GM21825 (cell line): Measurements from ENCODE around the gene PHF2.

Source experiments
- ATAC-seq: cut with Tn5 transposase; IDR thresholded peaks from one replicate; pipeline ENCODE4 v1.9.1; 2021; ENCODE audit warnings: mild to moderate bottlenecking, moderate library complexity; ENCODE audit not compliant: unreplicated experiment

Gene PHF2

DNA sequence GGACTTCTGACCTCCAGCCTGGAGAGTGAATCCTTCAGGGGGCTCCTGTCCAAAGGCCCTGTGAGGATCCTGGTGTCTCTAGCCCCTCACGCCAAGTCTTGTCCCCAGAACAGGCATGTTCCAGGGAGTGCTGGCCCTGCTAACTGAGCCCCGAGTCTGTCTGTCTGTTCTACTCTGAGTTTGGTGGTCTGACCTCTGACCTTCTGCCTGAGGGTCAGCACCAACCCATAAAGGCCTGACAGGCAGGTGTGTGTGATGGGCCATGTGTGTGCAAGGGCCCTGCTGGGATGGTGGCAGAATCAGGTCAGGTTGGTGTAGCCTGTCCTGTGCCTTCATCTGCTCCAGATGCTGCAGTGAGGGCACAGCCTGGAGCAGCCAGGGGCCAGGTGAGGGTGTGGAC, 46.3 kb downstream of the PHF2 start:
- ATAC-seq, result no peak

DNA sequence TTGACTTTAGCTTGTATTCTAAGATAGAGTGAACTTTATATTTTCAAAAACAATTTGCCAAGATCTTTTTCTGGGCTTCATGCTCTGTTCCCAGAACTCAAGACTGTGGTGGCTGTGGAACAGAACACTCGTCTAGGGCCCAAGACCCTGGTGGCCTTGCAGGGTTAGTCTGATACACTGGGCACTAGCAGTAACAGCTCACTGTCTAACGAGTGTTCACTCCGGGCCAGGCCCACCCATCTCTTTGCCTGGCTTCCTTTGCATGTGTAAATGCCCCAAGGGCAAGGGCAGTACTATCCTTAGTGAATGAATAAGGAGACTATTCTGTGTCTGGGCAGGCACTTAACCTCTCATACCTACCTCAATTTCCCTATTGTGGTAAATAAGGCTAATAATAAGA, 47.4 kb downstream of the PHF2 start:
- no peak for ATAC-seq

DNA sequence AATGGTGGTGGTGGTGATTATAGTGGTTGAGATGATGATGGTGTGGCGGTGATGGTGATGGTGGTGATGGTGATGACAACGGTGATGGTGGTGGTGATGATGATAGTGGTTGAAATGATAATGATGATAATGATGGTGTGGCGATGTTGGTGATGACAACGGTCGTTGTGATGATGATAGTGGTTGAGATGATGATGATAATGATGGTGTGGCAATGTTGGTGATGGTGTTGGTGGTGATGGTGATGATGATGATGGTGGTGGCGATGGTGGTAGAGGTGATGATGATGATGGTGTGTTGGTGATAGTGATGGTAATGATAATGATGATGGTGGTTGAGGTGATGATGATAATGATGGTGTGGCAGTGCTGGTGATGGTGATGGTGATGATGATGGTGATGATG, 48.0 kb downstream of the PHF2 start:
- no peak for ATAC-seq

DNA sequence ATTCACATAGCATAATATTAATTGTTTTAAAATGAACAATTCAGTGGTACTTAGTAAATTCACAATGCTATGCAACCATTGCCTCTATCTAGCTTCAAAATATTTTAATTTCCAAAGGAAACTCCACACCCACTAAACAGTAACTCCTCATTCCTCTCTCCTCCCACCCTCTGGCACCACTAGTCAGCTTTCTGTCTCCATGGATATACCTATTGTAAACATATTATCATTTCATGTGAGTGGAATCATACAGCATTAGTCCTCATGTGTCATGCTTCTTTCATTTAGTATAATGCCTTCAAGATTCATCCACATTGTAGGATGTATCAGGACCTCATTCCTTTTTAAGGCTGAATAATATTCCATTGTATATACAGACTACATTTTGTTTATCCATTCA, 48.6 kb downstream of the PHF2 start:
- ATAC-seq, result no peak

DNA sequence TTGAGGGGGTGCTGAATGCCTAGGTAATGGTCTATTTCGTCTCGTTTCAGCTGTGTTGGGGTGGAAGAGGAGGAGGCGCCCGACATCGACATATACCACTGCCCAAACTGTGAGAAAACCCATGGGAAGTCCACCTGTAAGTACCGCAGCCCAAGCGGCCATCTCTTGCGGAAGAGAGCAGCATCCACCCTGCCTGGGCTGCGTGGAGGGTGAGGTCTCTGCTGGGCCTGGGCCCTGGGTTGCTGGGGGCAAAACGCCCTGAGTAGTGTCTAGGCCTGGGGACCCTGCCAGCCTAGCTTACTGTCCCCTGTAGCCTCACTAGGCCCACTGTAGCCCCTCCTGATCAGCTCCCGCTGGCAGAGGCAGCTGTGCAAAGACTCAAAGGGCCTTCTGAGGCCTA, 53.5 kb downstream of the PHF2 start:
- ATAC-seq, result no peak

DNA sequence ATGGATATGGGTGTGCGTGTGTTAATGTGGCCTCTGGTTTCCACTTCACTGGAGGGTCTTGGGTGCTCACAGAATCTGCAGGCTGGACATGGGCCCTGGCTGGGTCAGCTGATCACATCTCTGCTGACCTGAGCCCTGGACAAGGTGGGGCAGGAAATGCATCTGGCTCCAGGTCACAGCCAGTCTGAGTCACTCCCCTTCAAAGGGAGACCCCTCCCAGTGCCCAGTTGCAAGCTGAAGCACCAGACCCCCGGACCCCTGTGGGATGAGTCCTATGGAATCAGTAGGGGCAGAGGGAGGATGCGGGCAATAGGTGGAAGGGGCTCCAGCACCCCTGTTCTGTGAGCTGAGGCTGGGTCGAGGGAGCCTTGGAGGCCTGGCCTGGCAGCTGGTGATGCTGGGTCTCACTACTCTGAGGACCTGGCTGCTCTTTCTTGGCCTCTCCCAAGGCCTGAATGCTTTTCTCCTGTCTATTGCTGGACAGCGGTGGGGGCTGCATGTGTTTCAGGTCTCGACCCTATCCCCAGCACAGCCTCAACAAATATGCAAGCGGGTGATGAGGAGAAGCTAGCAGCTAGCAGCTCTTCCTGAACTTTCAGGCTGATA, 54.5 kb downstream of the PHF2 start:
- ATAC-seq, result no peak

DNA sequence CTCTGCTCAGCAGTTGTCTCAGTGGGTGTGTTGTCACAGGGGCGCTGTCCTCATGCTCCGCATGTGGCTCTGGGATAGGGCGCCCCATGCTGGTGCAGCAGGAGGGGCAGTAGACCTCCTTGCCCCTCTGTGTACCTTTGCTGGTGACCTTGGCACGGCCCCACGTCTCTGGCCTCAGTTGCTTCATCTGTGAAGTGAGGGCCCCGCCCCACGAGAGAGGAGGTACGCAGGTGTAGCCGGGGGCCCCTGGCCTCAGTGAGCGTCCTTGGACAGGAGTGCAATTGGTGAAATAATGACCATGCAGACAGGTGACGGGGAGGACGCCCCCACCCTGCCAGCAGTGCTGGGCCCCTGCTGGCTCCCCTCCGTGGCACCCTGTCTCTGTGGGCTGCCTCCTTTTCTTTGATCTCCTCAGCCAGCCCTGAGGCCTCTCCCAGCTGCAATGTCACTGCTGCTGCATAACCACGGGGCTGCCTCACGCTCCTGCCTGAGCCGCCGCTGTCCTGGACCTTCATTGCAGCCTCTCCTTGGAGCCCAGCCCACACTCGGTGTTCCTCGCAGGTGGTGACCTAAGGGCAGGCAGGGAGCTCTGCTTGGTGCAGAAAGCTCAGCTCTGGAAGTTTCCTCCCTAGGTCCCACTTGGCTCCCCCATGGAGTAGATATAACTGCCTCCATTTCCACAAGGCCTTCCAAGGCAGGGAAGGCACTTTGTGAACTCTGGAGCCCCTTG, 57.3 kb downstream of the PHF2 start:
- no peak for ATAC-seq

DNA sequence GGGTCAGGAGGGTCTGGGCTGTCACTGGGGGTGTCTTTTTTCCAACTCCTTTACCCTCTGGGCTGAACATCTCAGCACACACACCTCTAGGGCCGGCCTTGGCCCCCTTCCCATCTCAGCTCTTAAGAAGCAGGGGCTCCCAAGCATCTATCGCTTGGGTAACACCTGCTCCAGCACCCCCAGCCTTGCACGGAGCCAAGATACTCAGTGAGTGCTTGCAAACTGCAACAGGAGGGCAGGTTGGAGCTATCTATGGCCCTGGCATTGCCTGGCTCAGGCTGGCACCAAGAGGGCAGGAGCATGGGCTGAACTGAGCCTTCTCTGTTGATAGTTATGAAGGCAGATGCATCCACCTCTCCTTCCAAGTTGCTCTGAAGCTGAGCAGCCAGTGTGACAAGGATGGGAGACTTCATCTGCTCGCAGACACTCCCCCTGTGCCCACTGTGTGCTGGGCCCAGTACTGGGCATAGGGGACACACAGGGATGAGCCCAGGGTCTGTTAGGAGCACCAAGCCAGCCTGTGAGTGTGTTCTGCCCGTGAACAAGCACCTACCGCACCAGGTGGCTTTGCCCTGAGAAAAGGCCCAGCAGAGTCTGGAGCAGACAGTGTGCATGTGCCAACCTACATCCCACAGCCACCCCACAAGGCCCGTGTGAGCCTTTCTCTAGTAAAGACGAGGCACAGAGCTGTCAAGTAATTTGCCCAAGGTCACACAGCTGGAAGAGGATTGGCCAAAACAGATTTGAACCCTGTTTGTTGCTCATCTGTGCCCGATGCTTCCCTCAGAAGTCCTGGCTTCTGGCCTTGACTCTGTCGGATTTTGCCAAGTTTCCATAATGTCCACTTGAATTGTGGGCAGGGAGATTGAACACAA, 58.2 kb downstream of the PHF2 start:
- no peak for ATAC-seq

DNA sequence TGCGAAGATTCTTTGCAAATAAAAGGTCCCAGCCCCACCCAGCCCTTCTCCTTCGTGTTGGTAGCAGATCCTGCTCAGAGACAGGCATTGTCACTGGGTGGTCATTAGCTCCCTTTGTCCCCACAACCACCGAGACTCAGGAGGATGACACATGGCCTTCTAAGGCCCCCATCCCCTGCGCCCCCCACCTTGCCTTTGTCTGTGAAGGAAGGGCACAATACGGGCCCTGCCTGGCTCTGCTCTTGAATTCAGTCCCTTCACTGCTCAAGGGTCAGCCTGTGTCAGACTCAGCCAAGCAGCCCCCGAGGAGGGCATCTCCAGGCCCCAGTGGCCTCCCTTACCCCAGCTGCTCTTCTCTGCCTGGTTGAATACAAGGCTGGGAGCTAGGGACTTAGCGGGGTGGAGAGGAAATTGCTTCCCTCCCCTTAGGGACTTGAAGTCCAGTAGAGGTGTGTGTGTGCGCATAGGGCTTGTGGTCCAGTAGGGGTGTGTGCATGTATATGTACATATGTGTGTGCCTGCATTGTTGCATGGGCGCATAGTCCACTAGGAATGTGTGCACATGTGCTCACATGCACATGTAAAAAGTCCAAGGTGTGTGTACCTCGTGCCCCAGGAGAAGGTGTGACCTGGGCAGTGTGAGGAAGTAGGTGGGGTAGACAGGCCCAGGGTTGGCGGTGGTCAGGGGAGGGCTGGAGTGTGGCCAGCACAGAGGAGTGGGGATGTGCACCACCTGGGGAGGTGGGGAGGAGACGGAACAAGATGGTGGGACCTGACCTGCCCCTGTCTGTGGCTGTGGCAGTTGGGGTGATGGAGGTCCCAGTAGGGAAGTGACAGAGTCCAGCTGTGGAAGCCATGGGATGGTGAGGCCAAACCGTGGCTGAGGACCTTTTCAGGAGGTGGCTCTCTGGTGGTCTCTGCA, 59.1 kb downstream of the PHF2 start:
- ATAC-seq, result no peak

DNA sequence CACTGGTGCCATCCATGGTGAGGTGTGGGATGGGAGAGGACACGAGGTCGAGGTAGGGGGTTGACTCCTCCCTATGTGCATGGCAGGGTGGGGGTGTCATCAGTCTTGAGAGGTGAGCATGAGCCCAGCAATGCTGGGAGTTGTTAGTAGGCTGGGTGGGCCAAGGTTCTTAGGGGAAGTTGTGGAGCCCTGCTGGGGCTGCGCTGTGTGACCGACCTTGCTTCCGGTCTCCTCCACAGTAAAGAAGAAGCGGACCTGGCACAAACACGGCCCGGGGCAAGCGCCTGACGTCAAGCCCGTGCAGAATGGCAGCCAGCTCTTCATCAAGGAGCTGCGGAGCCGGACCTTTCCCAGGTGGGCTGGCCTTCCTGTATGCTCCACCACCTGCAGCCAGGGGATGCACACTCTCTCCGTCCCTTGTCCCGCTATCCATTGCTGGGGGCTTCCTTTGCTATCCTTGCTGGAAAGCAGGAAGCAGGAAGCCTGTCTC, 59.8 kb downstream of the PHF2 start:
- ATAC-seq, result no peak

DNA sequence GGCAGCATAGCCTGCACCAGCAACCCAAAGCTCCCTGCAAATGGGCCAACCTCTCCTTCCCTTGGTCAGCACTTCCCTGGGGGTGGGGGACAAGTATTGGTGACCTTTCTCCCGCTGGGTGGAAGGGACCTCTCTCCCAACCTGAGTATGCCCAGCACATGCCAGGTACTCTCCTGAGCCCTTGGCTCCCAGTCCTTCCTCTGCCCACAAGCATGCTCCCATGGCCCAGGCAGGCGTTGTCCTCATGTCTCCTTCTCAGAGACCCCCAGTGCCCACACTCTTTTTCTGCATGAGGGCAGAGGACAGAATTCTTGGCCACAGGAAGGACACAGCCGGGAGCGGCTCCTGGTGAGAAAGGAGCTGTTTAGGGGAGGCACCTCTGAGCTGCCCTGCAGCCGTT, 60.3 kb downstream of the PHF2 start:
- ATAC-seq, result no peak

DNA sequence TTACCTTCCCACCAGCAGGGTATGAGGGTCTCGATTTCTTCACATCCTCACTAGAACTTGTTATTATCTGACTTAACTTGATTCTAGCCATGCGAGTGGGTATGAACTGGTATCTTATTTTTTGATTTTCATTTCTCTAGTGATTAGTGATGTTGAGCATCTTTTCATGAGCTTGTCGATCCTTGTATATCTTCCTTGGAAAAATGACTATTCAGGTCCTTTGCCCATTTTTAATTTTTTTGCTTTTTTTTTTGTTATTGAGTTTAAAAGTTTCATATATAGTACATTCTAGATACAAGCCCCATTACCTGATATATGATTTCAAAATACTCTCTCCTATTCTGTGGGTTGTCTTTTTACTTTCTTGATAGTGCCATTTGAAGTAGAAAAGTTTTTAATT, 61.5 kb downstream of the PHF2 start:
- no peak for ATAC-seq

DNA sequence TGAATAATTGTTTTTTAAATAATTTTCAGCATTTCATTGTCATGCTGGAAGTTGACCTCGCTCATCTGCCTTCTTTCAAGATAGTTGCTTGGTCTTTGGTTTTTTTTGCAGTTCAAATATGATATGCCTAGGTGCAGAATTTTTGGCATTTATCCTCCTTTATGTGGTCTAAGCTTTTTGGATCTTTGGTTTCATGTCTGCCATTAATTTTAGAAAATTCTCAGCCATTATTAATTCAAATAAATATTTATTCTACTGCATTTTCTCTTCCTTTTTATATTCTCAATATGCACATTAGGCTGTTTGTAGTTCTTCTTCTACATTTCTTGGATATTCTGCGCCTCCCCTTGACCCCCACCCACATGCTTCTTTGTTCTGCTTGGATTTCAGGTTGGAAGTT, 63.6 kb downstream of the PHF2 start:
- no peak for ATAC-seq

DNA sequence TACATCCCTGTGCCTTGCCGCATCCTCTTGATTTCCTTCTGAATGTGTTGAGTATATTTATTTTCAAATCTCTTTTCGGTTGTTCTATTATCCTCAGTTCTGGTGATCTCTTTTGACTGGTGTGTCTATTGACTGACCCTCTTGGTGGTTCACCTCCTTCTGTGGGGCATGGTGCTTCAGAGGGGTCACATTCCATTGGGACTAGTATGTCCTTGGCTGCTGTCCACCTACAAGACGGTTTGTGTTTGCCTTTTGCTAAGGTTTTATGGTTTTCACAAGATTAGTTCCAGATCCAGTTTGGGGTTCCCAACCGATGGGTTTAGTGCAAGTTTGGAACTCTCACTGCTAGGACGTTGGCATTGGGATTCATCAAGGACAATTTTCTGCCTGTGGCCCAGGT, 66.6 kb downstream of the PHF2 start:
- ATAC-seq, result no peak

DNA sequence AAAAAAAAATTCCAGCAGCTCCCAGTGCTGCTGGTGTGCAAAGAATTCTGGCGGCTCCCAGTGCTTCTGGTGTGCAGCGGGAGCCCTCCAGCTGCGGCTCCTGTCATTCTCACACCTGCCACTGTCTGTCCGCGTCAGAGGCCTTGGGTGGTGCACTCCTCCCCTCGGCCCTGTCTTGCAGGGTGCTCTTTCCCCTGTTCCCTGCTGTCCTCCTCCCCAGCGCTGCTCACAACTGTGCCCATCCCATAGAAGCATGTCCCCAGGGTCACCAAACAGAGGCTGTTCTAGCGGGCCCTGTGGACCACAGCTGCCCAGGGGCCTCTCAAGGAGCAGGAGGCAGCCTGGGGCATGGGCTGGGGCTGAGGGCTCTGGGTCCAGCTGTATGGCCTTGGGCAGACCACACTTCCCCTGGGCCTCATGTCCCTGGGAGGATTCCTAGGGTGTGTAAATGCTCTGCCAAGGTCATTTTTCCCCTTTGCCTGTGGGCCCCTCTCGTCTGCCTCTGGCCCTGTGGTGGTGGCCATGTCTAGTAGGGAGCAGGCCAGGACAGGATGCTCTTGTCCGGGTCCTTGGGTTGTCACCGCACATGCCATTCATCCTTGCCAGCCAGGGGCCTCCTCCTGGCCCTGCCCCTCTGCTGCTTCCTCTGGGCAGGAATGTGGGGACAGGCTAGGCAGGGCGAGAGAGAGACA, 68.2 kb downstream of the PHF2 start:
- ATAC-seq, result no peak

DNA sequence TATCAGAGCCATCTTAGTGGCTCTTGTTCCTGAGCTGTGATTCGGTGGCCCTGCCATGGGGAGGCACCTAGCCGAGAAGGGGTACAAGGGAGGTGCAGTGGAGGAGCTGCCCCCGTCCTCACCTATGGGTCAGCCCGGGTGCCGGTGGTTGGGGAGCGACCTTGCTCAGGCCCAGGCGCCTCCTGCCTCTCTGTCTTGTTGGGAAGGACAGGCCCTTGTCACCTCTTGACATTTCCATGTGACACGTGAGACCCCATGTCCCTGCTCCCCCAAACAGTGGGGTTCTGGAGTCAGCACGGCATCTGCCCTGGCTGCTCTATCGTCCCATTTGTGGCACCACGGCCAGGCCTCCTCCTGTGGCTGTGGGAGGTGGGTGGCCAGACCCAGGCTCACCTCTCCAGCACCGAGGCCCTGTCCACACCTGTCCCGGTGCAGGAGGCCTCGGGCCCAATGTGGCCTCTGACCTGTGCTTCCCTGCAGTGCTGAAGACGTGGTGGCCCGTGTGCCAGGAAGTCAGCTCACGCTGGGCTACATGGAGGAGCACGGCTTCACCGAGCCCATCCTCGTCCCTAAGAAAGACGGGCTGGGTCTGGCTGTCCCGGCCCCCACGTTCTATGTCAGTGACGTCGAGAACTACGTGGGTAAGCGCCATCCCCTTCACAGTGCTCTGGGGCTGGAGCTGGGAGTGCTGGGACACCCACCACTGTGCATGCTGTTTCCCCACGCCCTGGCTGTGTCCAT, 68.9 kb downstream of the PHF2 start:
- ATAC-seq, result no peak

DNA sequence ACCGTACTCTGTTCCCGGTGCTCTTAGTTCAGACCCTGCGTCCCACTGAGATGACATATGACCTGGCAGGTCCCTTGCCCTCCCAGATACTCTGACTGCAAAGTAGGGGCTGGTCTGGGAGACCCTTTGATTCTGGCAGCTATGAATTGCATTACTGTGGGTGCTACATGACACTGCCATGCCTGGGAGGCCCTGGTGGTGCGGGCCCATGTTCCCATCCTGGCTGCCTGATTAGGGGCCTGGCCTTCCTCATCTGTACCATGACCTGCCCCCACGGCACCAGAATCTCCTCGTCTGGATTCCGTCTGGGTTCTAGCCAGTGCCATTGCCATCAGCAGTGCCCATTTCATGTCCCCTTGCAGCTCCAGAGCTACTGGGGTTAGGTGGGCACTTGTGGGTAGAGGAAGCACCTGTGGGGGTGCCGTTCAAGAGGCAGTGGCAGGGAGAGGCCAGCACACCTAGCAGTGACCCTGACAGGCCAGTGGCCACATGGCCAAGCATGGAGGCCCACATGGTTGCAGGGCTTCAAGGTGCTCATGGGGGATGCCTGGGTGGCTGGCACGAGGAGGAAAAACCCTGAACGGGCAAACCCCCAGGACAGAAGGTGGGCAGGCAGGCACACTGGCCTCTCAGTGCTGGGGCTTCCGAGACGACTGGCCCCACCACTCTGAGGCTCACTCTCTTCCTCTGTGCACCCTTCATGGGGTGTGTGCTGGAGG, 69.7 kb downstream of the PHF2 start:
- no peak for ATAC-seq

DNA sequence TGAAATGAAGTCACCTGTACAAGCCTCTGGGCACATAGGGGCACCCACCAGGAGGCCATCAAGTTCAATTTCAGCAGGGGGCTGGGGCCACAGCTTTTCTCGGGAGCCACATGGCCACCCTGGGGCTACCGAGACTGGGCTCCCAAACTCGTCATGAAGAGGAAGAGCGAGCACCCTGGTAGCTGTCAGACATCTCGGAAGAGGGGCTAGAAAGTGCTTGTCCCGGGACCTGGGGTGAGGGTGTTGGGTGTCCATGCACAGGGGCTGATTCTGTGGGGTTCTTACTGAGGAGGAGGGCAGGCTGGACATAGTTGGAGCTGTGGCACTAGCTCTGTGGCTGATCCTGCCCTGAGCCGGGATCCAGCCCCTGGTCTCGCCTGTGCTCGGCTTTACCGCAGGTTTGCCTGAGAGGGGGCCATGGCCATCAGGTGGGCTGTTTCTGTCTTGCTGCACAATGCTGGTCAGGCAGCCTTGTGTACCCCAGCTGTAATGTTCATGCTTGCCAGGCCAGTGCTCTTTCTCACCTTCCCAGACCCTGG, 70.3 kb downstream of the PHF2 start:
- no peak for ATAC-seq

DNA sequence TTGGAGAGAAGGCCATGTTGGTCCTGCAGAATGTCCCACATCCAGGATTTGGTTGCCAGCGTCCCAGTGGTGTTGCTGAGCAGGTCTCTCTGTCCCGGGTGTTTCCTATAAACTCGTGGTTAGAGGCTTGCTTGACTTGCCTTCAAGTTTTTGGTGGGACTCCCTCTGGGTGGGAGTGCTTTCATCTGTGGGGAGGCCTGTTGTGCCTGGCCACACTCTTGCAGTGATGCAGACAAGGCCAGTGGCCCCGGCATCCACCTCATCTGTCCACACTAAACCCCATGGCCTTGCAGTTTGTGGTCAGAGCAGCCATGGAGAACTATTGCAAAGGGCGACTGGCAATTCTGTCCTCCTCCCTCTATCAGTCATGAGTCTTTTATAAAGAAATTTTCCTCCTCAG, 71.8 kb downstream of the PHF2 start:
- ATAC-seq, result no peak
